ENCODE data around the gene TRIM29. TPM values are rescaled to one million over a fixed set of nuclear protein-coding genes. Genes with fewer than 3 reads are reported as not detected.

Gene TRIM29
- total and polyA plus RNA-seq, 2 of the 13 experiments (the other 11 are each of a cell fraction or from before 2014, with no cell fraction given): 0.86 TPM

GRCh38 chr11:120091701-120092100 lies 46.2 kb downstream of the TRIM29 start:
- no peaks in the 10 kb centered on the region for H3K36me3 ChIP-seq (replicated peaks in 1 of 2; ENCODE audit: control insufficient read depth in 1 of 2, insufficient read depth in 2 of 2, low read length in 2 of 2)
- 22% methylated on average over 5 of the region's 5 CpGs for WGBS (ENCODE audit: low lambda C conversion rate)
- FAIRE-seq (no peak), ATAC-seq (no peak), DNase-seq (ENCODE audit: low spot score) (no peak)
- TF ChIP-seq MAFK (conservative IDR thresholded peaks at IDR 0.05 in 1 of 2, IDR thresholded peaks at IDR 0.05 in 1 of 2; ENCODE audit: low read length in 2 of 2) (peak; percentile 14 to 20; a peak in 1 of 4 replicates), ZNF720 (CRISPR knock-in tag; IDR thresholded peaks at IDR 0.05) (no peak)
- in situ Hi-C loops (cut with HindIII; ENCODE audit: extremely low pct_ligation_motif_present, low pct_unique_long_range_greater_than_20kb): no loop called here
- no peak overlapping the region for H3K9ac ChIP-seq (ENCODE audit: insufficient read depth, low read depth, low read length)
- ChIA-PET CTCF (ENCODE audit: low intra/inter-chr PET ratio, low total read pairs) (no interaction called here), POLR2A (no interaction called here)
- no peaks in the 10 kb centered on the region for H3K9me3 ChIP-seq (ENCODE audit: low read length)
- H2AFZ ChIP-seq (ENCODE audit: low read length): no peak overlapping the region
- intact Hi-C loops (cut with micrococcal nuclease; ENCODE audit: unreplicated experiment): no loop called here
- peaks cover 7 to 47% of the 10 kb centered on the region in 2 experiments for H3K27me3 ChIP-seq (ENCODE audit: control insufficient read depth in 1 of 2, insufficient read depth in 2 of 2, low read length in 2 of 2)
- no peak overlapping the region for H3K27ac ChIP-seq (ENCODE audit: extremely low read length, insufficient read depth, low read length)
- no peaks in the 10 kb centered on the region for H4K20me1 ChIP-seq (ENCODE audit: insufficient read depth, low read length)
- no peaks in the 10 kb centered on the region for H3K79me2 ChIP-seq (ENCODE audit: insufficient read depth, low read length)
- H3K4me1 ChIP-seq (ENCODE audit: insufficient read depth, low read length): peaks cover 5% of the 10 kb centered on the region; the same call in 1 of the 2 replicates
- no peak overlapping the region for H3K4me3 ChIP-seq (replicated peaks in 1 of 3; ENCODE audit: insufficient read depth in 1 of 3, low read depth in 2 of 3, low read length in 3 of 3)
- no peak overlapping the region for H3K4me2 ChIP-seq (ENCODE audit: low read depth, low read length)
- BruUV-seq (replicated peaks): no TSS peak

DNA sequence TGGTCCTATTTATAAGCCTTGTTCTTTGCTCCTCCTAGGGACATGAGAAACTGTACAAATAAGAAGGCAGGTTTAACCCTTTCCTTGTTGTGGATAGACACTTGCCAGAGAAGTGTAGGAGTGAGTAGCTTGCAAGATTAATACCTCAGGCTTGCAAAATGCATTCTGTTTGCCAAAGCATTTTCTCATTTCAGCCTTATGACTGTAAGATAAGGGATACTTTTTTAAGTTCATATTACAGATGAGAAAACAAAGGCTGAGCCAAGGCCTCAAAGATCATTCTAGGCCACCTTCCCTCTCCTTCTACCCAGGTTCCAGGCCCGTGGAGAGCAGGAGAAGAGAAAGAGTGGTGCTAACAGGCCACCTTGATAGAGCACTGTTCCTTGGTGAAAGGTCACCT lies 46.8 kb downstream of the TRIM29 start:
- Histone ChIP-seq H3K79me2 (ENCODE audit: insufficient read depth, low read length) (no peaks in the 10 kb centered on the region), H3K27me3 (ENCODE audit: control insufficient read depth in 1 of 2, insufficient read depth in 2 of 2, low read length in 2 of 2) (peaks cover 7 to 47% of the 10 kb centered on the region in 2 experiments), H3K4me3 (replicated peaks in 1 of 3; ENCODE audit: insufficient read depth in 1 of 3, low read depth in 2 of 3, low read length in 3 of 3) (no peak overlapping the region), H4K20me1 (ENCODE audit: insufficient read depth, low read length) (no peaks in the 10 kb centered on the region), H3K9me3 (ENCODE audit: low read length) (no peaks in the 10 kb centered on the region), H3K9ac (ENCODE audit: insufficient read depth, low read depth, low read length) (no peak overlapping the region), H3K27ac (ENCODE audit: extremely low read length, insufficient read depth, low read length) (no peak overlapping the region), H3K4me2 (ENCODE audit: low read depth, low read length) (no peak overlapping the region), H3K36me3 (replicated peaks in 1 of 2; ENCODE audit: control insufficient read depth in 1 of 2, insufficient read depth in 2 of 2, low read length in 2 of 2) (no peaks in the 10 kb centered on the region), H3K4me1 (ENCODE audit: insufficient read depth, low read length) (no peaks in the 10 kb centered on the region), H2AFZ (ENCODE audit: low read length) (no peak overlapping the region)
- ATAC-seq (no peak), DNase-seq (ENCODE audit: low spot score) (no peak), FAIRE-seq (no peak)
- 0% methylated on average over 1 of the region's 1 CpG for WGBS (ENCODE audit: low lambda C conversion rate)
- ChIA-PET CTCF (ENCODE audit: low intra/inter-chr PET ratio, low total read pairs) (no interaction called here), POLR2A (no interaction called here)
- no TSS peak for BruUV-seq (replicated peaks)
- intact Hi-C loops (cut with micrococcal nuclease; ENCODE audit: unreplicated experiment): no loop called here
- in situ Hi-C loops (cut with HindIII; ENCODE audit: extremely low pct_ligation_motif_present, low pct_unique_long_range_greater_than_20kb): no loop called here
- TF ChIP-seq CHD2 (IDR thresholded peaks at IDR 0.05; ENCODE audit: low read depth, low read length) (no peak), ZNF460 (CRISPR knock-in tag; IDR thresholded peaks at IDR 0.05; ENCODE audit: borderline replicate concordance) (no peak), ZNF326 (CRISPR knock-in tag; IDR thresholded peaks at IDR 0.05; ENCODE audit: borderline replicate concordance) (no peak), ZNF160 (CRISPR knock-in tag; IDR thresholded peaks at IDR 0.05) (no peak), ZNF136 (CRISPR knock-in tag; IDR thresholded peaks at IDR 0.05; ENCODE audit: low read depth) (no peak), ARNT2 (CRISPR knock-in tag; IDR thresholded peaks at IDR 0.05; ENCODE audit: low read depth) (no peak), TOPORS (CRISPR knock-in tag; IDR thresholded peaks at IDR 0.05) (no peak), ZNF234 (CRISPR knock-in tag; conservative IDR thresholded peaks at IDR 0.05) (no peak), ZNF512 (CRISPR knock-in tag; IDR thresholded peaks at IDR 0.05) (no peak), ZNF710 (CRISPR knock-in tag; IDR thresholded peaks at IDR 0.05; ENCODE audit: borderline replicate concordance) (no peak), GABPA (IDR thresholded peaks at IDR 0.05; ENCODE audit: low read depth, low read length) (no peak), GABPA (CRISPR knock-in tag; IDR thresholded peaks at IDR 0.05; ENCODE audit: low read depth) (no peak), ISL2 (CRISPR knock-in tag; IDR thresholded peaks at IDR 0.05) (no peak), PAF1 (CRISPR knock-in tag; IDR thresholded peaks at IDR 0.05) (no peak)
- TF ChIP-seq, protein P1, sequence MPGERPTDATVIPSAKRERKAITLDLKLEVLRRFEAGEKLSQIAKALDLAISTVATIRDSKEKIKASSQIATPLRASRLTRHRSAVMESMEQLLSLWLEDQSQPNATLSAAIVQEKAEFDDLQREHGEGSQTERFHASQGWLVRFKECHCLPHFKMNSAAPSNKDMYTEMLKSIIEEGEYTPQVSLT (CRISPR knock-in tag; IDR thresholded peaks at IDR 0.05; ENCODE audit: borderline replicate concordance, low read depth): no peak

Data from HepG2 (cell line).